ENCODE results near the gene NOCT.

GRCh38 chr4:138984647-138985046, 30.9 kb upstream of the NOCT start:
- TF ChIP-seq EZH2 (IDR thresholded peaks at IDR 0.05; ENCODE audit: borderline replicate concordance, insufficient read depth, low read depth, low read length, poor library complexity, severe bottlenecking): no peak
- TF ChIP-seq, protein P1, sequence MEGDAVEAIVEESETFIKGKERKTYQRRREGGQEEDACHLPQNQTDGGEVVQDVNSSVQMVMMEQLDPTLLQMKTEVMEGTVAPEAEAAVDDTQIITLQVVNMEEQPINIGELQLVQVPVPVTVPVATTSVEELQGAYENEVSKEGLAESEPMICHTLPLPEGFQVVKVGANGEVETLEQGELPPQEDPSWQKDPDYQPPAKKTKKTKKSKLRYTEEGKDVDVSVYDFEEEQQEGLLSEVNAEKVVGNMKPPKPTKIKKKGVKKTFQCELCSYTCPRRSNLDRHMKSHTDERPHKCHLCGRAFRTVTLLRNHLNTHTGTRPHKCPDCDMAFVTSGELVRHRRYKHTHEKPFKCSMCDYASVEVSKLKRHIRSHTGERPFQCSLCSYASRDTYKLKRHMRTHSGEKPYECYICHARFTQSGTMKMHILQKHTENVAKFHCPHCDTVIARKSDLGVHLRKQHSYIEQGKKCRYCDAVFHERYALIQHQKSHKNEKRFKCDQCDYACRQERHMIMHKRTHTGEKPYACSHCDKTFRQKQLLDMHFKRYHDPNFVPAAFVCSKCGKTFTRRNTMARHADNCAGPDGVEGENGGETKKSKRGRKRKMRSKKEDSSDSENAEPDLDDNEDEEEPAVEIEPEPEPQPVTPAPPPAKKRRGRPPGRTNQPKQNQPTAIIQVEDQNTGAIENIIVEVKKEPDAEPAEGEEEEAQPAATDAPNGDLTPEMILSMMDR (IDR thresholded peaks at IDR 0.05): no peak

Data from B cell (primary cell).